CD4-positive, alpha-beta T cell treated with Interleukin-15 for 1 hour (primary cell): Measurements from ENCODE around the gene ANKRD65.
A peak's percentile ranks its signal among the peaks of the same experiment; 100 is the strongest.
"Not testable (repeated sequence)": the region's sequence is repeated elsewhere in the genome, so short reads cannot be mapped to it uniquely, and the experiment has no call there.

ENCODE experiments used
- DNase-seq: peaks from one replicate; pipeline ENCODE4 v3.0.0-alpha.2; 2020

The ANKRD65 gene

GRCh38 chr1:1412311-1412902 lies 8.7 kb downstream of the ANKRD65 start:
- DNase-seq, result not testable (repeated sequence)

GRCh38 chr1:1411626-1412025 lies 9.4 kb downstream of the ANKRD65 start:
- no peak for DNase-seq

DNA sequence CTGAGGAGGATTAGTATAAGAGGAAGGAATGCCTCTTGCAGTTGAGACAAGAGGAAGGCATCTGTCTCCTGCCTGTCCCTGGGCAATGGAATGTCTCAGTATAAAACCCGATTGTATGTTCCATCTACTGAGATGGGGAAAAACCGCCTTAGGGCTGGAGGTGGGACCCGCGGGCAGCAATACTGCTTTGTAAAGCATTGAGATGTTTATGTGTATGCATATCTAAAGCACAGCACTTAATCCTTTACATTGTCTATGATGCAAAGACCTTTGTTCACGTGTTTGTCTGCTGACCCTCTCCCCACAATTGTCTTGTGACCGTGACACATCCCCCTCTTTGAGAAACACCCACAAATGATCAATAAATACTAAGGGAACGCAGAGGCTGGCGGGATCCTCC lies 10.8 kb downstream of the ANKRD65 start:
- DNase-seq, result not testable (repeated sequence)

DNA sequence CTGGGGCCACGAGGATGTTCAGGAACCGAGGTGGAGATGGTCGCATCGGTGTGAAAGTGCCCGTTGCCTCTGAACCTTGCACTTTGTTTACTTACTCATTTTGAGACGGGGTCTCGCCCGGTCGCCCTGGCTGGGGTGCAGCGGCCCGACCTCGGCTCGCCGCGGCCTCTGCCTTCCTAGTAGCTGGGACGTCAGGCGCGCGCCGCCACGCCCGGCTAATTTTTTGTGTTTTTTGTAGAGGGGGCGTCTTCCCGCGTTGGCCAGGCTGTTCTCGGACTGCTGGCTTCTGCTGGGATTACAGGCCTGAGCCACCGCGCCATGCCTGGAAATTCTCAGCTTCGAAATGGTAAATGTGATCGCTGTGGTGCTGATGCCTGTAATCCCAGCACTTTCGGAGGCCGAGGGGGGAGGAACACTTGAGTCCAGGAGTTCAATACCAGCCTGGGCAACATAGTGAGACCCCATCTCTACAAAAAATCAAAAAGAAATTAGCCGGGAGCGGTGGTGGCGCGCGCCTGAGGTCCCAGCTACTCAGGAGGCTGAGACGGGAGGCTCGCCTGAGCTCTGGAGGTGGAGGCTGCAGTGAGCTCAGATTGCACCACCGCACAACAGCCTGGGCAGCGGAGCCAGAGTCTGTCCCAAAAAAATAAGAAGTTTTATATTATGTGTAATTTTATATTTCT lies 13.3 kb downstream of the ANKRD65 start:
- DNase-seq, result peak; percentile 34

- DNase-seq, result peak; percentile 96
Measured at GRCh38 chr1:1406821-1407635, 14.0 kb downstream of the ANKRD65 start, which contains the start of gene MRPL20. Gene MRPL20 (minus strand): TSS chr1:1407293. CDS start chr1:1407217, 76 bp downstream.

GRCh38 chr1:1406101-1406820 lies 14.8 kb downstream of the ANKRD65 start:
- no peak for DNase-seq

GRCh38 chr1:1403653-1404052 lies 17.4 kb downstream of the ANKRD65 start:
- no peak for DNase-seq

GRCh38 chr1:1402901-1403392 lies 18.1 kb downstream of the ANKRD65 start:
- DNase-seq, result not testable (repeated sequence)

DNA sequence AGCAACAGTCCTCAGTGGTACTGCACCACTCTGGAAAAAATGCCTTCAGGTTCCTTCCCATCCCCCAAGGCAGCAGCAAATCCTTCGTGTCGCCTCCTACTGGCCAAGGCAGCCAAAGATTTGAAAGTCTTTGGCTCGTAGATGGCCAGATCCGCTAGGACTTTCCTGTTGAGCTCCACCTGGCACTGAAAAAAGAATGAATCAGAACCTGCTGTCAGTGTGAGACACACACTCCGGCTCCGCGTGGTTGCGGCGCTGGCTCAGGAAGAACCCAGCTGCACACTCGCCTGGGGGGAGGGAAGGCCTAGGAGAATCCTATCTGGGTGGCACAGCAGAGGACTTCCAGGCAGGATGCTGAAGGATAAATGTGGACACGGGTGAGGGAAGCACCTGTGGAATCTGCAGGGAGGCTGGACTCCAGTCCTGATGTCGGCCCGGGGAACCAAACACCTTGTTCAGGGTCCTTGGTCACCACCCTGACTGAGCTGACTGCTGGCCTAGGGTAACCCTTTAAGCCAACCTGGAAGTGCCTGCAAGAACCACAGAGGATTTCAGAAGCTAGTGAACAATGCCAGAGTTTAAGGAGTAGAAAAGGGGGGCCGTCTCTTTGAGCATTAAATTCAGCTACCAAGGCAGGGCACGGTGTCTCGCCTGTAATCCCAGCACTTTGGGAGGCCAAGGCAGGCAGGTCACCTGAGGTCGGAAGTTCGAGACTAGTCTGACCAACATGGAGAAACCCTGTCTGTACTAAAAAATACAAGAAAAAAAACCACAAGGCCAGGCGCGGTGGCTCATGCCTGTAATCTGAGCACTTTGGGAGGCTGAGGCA lies 18.8 kb downstream of the ANKRD65 start:
- DNase-seq, result no peak

GRCh38 chr1:1401457-1402010 lies 19.5 kb downstream of the ANKRD65 start:
- DNase-seq, result no peak

DNA sequence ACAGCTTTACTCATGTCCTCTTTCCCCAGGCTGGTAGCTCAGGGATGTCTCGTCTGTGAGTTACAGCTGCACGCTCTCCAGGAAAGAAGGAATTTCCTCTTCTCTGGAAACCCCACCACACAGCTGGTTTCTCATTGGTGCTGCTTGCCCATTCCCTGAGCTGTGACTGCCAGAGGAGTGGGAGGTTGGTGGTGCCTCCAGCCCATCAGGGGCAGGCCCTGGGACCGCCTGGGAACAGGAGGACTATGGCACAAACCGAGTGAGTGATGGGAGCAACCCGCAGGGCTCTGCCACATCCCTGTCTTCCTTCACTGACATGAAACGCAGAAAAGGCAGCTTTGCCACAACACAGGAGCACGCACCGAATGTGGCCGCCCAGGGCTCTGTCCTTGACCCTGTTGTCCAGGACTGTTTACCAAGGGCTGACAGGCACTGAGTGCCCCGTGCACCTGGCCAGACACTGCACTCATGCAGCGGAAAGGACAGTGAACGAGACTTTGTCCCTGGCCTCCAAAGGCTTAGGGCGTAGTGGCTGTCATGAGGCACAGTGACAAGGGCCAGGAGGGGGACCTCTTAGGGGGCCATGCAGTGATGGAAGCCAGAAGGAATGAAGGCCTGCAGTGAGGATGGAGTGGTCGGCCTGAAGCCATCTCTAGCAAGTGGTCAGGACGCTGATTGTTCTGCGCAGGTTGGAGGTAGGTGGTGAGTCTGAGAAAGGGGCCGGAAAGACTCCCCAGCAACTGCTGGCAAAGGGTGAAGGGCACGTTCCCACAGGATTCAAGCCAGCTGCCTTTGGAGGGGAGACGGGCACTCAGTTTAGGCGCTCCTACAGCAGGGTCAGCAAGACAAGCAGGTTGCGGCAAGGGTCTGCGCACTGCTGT lies 20.3 kb downstream of the ANKRD65 start:
- DNase-seq, result no peak

- DNase-seq, result no peak
Measured at GRCh38 chr1:1399872-1400575, 21.1 kb downstream of the ANKRD65 start.

DNA sequence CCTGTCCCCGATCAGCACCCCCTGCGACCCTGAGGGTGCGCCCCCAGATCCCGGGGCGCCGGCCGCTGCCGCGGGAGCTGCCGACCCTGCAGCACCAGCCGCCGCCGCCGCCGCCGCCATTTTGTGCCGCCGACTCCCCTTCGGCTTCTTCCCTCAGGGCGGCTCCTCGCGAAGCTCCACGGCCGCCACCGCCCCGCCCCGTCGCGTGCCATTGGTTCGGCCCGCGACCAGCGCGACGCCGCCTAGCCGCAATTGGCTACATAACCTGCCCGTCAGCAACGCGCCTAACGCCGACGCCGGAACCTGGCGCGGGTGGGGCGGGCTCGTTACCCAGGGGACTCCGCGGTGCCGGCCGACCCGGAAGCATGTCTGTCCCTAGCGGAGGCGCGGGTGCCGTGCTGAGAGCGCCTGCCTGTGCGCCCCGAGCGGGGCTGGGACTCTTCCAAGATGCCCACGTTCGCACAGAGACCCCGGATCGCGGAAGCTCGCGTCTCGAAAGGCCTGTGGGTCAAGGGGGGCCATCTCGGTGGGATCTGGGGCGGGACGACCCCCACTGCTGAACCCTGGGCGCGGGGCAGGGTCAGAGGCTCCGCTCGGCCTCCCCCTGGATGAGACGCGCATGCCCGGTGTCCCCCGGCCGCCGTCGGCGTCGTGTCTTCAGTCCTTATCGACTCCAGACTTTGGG lies 21.7 kb downstream of the ANKRD65 start, which contains the start of gene CCNL2:
CCNL2 (minus strand) TSS at position 149 of the 685 bp plus-strand sequence; CDS start at position 120, 29 bp downstream.
- peak; percentile 98 for DNase-seq

DNA sequence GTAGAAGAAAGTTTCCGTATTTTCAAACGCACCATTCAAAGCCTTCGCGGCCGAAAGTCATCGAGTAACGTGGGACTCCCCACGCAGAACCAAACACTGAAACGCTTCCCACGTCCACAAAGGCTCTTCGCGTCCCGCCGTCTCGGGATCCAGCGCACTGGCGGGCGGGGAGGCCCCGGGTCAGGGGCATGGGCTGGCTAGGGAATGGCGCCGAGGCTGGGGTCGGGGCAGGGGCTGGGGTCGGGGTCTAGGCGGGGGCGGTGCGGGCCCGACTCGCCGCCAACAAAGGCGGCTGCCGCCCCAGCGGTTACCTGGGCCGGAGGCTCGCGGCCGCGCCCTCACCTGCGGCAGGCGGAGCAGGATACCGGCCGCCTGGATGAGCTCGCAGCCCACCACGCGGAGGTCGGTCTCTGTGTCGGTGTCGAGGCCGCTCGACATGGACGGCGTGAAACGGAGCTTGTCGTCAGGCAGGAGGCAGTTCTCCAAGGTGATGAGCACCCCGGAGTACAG lies 22.3 kb downstream of the ANKRD65 start:
- no peak for DNase-seq

GRCh38 chr1:1397839-1398523 lies 23.1 kb downstream of the ANKRD65 start:
- DNase-seq, result no peak

DNA sequence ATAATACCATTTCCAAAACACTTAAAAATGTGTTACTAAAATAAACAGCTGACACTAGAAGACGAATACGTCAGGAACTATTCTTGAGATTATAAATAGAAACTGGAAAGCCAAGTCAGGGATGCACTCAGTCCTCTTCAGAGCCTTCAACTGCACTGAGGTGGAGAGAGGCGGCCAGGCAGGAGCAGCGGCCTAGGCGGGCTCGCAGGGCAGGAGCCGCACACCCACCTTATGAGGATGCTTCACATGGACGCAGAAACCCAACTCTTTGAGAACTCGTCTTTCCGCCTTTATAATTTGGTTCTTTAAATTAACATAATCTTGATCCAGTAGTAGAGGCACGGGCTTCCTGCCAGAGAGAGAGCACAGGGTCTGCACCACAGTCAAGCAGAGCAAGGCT lies 25.9 kb downstream of the ANKRD65 start:
- no peak for DNase-seq

DNA sequence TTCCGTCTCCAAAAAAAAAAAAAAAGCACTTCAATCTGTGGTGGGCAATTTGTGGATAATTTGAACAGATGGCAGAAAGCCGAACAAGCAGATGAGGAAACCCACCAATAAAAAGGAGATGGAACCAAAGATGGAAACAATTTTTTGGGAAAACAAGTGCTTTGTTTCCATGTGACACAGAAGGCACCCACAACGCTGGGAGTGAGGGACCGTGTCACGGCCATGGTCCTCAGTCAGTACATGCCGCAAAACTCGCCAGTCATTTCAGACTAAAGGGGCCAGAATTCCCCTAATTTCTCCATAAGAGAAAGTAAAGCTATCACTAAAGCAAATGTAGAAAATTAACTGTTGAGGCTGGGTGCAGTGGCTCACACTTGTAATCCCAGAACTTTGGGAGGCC lies 27.0 kb downstream of the ANKRD65 start:
- no peak for DNase-seq

DNA sequence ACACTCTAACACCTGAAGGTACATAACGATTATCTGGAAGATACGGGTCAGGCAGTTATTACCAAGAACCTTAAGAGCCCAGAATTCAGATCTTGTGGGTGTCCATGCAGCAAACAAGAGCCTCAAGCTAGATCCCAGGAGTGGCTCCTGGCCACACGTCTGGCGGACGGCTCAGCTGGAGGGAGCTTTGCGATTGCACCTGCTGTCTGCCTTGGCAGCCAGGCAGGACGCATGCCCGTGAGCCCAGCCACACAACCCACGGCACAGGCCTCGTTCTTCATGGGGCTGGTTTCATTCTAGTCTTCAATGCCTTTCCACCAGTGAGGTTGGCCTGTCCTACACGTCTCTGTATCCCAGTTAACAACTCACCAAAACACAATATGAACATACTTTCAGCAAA lies 27.6 kb downstream of the ANKRD65 start:
- DNase-seq, result no peak
